ENCODE results near the gene KRT16. TPM values are rescaled to one million over a fixed set of nuclear protein-coding genes. Genes with fewer than 3 reads are reported as not detected.
A peak's percentile ranks its signal among the peaks of the same experiment; 100 is the strongest.

KRT16 gene
- total RNA-seq (2014; rRNA removed; shearing (Covaris generic)), result 0.38 and 2.1 TPM in 2 replicates

GRCh38 chr17:41612376-41613160, at the start of gene KRT16:
TSS of gene KRT16 (minus strand) at chr17:41612767. CDS start at chr17:41612688, 79 bp downstream.
- peak; percentile 37 for DNase-seq (ENCODE audit: low spot score)

- no peak for DNase-seq (ENCODE audit: low spot score)
Observed at GRCh38 chr17:41660221-41660711, 47.7 kb upstream of the KRT16 start.

GRCh38 chr17:41659427-41660212, 47.1 kb upstream of the KRT16 start:
- DNase-seq (ENCODE audit: low spot score), result no peak

- DNase-seq (ENCODE audit: low spot score), result no peak
Observed at GRCh38 chr17:41658846-41659245, 46.3 kb upstream of the KRT16 start.

- DNase-seq (ENCODE audit: low spot score), result no peak
Observed at GRCh38 chr17:41657936-41658335, 45.4 kb upstream of the KRT16 start.

GRCh38 chr17:41657176-41657754, 44.7 kb upstream of the KRT16 start:
- no peak for DNase-seq (ENCODE audit: low spot score)

GRCh38 chr17:41656249-41657023, 43.9 kb upstream of the KRT16 start:
- DNase-seq (ENCODE audit: low spot score), result no peak

- peak; percentile 98 for DNase-seq (ENCODE audit: low spot score)
Observed at GRCh38 chr17:41655611-41656111, 43.1 kb upstream of the KRT16 start.

- peak; percentile 37 for DNase-seq (ENCODE audit: low spot score)
Observed at GRCh38 chr17:41654678-41655607, 42.4 kb upstream of the KRT16 start.

- DNase-seq (ENCODE audit: low spot score), result peak; percentile 98
Observed at GRCh38 chr17:41653892-41654677, 41.5 kb upstream of the KRT16 start.

GRCh38 chr17:41653421-41653820, 40.9 kb upstream of the KRT16 start:
- peak; percentile 22 for DNase-seq (ENCODE audit: low spot score)

- peak; percentile 38 for DNase-seq (ENCODE audit: low spot score)
Observed at GRCh38 chr17:41652461-41652970, 39.9 kb upstream of the KRT16 start.

GRCh38 chr17:41651625-41652460, 39.3 kb upstream of the KRT16 start:
- peak; percentile 93 for DNase-seq (ENCODE audit: low spot score)

- DNase-seq (ENCODE audit: low spot score), result no peak
Observed at GRCh38 chr17:41650794-41651624, 38.4 kb upstream of the KRT16 start.

- no peak for DNase-seq (ENCODE audit: low spot score)
Observed at GRCh38 chr17:41649923-41650519, 37.5 kb upstream of the KRT16 start.

GRCh38 chr17:41648411-41649195, 36.0 kb upstream of the KRT16 start:
- DNase-seq (ENCODE audit: low spot score), result peak; percentile 91
